Measurements from ENCODE around the gene MAGI2.
"Not testable (repeated sequence)": the region's sequence is repeated elsewhere in the genome, so short reads cannot be mapped to it uniquely, and the experiment has no call there.

Gene MAGI2

DNA sequence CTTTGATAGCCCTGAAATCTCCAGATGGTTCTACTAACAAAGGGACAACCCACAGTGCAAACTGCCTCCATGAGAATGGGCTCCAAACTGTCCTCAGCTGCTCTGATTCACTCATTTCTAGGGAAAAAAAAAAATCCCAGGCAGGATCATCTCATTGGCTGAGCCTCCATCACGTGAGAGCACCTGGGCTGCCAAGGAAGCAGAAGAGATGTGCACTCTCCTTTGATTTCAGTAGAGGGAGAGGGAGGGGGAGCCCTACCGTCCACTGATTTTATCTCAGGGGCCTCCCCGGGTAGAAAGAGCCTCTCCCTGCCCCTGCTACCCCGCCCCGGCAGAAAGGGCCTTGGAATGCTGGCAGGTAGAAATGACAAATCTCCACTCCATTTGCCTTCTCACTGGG lies 929.5 kb downstream of the MAGI2 start:
- no peak for DNase-seq

DNA sequence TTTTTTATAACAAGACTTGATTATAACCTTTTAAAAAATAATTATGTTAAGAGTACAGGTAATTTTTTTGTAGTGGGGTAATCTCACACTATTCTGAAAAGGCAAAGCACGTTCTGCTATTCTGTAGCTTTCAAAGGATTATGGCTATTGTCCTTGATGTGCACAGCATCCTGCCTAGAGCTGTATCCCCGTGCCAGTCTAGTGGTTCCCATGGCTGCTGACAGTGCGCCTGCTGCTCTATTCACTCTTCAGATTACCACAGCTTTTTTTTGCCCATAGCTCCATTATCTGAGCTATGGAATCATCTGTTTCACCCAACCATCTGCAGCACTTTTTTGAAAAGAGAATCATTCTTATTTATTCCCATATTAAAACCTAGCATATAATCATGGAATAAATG lies 931.5 kb downstream of the MAGI2 start:
- DNase-seq, result no peak

DNA sequence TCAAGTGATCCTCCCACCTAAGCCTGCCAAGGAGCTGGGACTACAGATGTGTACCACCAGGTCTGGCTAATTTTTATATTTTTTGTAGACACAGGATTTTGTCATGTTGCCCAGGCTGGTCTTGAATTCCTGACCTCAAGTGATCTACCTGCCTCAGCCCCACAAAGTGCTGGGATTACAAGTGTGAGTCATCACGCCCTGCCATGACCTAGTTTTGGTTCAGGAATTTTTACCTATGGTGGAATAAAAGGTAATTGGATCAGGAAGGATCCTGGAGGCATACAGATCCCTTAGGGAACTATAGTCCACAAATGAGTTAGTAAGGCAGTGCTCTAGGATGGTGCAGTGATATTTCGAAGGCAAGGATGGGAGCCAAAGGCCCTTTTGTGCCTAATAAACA lies 937.0 kb downstream of the MAGI2 start:
- DNase-seq, result no peak

DNA sequence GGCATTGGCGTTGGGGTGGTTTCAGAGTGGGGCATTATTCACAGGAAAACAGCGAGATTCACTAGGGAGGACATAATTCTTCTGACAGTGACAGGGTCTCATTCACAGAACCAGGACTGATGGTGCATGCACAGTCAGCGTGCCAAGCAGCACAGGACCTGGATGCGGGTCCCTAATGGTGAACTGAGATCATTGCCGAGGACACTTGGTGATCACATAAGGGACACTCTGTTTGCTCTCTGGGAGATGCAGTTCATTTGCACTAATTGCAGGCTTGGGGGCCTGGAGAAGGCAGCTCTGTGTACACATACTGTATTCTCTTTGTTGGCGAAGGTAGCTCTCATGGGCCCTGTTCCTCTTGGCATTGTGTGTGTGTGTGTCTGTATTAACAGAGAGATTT lies 938.8 kb downstream of the MAGI2 start:
- DNase-seq, result no peak

DNA sequence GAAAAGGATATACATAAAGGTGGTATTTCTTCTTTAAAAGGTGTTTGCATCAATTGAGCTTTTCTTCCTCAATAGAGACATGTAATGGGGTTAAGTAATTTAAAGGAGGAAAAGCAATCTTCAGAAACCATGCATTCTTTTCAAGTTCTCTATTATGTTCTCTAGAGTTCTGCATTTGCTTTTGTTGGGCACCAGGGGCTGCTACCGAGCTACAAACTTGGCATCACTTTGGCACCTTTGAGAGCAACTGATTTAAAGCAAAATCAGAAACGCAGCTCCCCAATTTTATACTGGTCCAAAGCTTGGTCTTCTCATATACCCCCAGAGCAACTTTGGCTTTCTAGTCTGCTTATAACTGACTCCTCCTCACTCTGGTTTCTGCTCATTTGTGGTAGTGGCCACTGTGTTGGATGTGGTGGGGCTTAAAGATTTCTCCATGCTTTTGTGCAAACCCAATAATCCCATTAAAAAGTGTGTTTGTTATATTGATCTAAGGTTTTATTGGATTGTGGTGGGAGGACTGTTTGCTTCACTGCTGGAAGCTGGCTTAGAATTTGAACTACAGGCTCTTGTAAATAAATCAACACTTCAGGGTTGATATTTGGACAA lies 942.8 kb downstream of the MAGI2 start:
- no peak for DNase-seq

DNA sequence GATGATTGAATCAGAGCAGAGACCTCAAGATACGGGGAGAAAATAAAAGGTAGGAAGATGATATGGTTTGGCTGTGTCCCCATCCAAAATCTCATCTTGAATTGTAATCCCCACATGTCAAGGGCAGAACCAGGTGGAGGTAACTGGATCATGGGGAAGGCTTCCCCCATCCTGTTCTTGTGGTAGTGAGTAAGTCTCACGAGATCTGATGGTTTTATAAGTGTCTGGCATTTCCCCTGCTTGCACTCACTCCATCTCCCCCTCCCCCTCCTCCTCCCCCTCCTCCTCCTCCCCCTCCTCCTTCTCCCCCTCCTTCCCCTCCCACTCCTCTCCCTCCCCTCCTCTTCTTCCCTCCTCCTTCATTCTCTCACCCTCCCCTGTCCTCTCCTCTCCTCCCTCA lies 950.2 kb downstream of the MAGI2 start:
- DNase-seq, result not testable (repeated sequence)

DNA sequence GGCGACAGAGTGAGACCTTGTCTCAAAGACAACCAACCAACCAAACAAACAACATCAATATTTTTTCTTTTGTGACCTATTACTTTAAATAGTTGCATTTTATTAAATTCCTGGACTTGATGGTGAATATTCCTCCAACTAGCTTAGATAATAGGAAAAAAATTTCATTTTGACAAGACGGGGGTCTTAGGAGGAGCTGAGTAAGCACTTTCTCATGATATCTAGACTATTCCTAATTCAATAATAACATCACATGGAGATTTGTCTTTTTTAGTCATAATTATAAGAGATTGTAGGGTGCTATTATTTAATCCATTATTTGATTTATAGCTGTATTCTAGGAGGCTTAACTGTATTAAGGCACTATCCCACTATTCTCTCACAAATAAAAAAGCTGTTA lies 952.4 kb downstream of the MAGI2 start:
- no peak for DNase-seq

DNA sequence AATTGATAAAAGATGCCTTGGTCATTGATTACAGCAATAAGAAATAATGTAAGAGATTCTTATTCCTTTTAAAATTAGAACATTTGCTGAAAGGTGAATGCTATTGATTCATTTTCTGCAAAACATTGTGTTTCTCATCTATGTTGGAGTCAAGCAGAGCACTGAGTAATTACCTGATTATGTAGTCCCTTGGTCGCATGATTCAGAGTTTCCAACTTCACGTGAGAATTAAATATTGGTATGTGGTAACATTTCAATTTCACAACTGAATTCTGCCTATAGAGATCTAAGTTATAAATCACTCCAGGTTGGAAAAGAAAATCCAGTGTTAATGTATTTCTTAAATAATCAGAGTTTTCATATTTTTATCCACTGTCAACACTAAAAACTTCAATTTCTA lies 953.5 kb downstream of the MAGI2 start:
- no peak for DNase-seq

DNA sequence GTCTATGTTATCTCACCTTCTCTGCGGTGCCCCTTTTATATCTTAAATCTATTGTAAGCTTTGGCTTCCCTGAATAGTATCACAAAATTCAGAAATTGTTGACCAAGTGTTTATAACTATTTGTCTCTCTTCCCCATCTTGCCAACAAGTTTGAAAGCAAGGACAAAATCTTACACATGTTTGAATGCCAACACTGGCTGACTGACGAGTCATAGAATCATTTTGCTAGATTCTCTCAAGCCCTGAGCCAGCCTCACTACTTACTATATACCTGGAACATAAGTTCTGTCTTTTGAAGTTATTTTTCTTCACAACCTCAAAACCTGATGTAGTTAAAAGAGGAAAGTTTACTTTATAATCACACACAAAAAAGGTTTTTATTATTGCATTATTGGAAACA lies 954.2 kb downstream of the MAGI2 start:
- no peak for DNase-seq

DNA sequence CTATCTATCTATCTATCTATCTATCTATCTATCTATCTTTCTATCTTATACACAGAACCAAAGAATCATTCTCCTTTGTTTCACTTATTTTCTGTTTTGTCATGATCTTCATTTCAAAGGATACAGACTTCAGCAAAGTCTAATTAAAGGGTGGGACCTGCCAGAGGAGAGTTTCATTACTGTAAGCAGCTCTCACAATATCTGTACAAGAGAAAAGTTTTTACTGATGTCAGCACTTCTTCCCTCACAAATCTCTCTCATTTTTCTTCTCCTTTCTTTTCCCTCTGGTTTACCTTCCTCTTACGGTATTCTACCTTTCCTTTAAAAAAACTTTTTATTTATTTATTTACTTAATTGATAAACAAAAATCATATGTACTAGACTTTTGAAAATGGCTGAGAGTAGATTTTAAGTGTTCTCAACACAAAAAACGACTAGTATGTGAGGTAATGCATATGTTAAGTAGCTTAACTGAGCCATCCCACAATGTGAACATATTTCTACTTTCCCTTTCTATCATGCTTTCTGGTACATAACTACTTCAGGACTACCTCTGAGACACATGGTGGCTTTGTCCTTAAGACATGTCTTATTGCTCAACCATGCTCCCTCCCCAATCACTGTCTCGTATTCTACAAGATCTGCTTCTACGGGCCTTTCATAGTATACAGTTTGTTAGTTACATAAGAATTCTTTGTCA lies 955.6 kb downstream of the MAGI2 start:
- DNase-seq, result no peak

DNA sequence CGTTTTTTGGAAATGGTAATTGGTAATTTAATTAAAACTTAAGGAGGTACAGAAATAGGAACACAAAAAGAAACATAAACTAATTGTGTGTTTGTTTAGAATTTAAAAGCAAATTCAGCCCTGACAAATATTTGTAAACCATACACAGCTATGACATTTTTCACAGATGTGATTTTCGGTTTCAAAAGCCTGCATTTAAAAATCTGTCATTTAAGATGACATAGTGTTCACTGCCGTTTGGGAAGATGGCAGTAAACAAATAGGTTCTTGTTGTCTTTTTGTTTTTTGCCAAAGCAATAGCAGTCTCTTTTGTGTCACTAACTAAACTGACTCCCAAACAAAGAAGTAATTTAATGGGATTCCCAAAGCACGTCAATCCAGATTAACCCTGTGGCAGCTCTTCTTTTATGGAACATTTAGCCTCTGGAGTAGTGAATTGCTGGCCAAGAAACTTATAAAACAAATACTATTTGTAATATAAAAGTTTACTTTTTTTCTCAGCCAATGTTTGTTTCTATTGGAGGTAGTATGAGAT lies 957.3 kb downstream of the MAGI2 start:
- DNase-seq, result no peak

DNA sequence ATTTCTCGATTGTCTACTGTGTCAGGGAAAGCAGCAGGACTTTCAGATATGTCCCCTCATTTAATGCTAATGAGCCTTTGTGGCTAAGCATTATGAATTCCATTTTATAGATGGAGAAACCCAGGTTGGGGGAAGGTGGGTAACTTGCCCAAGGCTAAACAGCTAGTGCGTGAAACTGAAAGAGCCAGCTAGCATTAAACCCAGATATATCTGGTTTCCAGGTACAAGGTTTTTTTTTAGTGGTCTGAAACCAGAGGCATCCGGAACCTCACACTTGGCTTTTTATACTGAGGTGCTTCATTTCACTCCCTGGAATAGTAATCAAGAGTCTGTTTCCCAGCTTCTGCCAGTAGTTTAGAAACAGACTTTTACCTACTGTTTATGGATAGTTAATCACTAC lies 960.1 kb downstream of the MAGI2 start:
- DNase-seq, result no peak

DNA sequence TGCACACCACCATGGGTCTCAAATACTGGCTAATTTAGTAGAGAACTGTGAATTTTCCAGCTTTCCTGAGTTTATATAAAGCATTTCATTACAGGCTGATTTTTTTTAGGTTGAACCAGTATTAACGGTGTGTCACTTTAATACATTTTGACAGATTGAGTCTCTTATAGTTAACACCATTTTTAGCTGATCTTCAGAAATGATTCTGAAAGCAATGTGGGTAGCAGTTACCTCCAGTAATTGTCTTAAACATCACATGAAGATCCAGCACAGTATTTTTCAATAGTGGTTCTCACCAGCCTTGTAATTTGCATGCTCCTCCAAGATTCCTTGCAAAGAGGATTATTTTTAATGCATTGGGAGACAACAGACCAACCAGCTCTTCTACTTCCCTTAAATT lies 961.3 kb downstream of the MAGI2 start:
- DNase-seq, result no peak

DNA sequence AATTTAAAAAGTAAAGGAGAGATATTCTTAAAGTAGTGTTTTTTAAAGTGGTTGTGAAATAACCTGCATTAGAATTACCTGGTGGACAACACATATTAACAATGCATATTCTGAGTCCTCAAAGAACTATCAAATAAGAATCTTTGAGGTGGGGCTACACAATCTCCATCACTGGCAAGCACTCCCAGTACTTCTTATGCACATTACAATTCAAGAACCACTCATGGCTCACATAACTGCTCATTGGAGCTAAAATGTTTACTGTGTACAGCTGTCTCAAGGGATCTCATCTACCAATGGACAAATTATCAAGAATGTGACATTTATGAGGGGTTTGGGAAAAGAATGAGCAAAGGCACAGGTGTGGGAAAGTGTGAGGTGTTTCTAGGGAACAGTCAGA lies 962.9 kb downstream of the MAGI2 start:
- no peak for DNase-seq

DNA sequence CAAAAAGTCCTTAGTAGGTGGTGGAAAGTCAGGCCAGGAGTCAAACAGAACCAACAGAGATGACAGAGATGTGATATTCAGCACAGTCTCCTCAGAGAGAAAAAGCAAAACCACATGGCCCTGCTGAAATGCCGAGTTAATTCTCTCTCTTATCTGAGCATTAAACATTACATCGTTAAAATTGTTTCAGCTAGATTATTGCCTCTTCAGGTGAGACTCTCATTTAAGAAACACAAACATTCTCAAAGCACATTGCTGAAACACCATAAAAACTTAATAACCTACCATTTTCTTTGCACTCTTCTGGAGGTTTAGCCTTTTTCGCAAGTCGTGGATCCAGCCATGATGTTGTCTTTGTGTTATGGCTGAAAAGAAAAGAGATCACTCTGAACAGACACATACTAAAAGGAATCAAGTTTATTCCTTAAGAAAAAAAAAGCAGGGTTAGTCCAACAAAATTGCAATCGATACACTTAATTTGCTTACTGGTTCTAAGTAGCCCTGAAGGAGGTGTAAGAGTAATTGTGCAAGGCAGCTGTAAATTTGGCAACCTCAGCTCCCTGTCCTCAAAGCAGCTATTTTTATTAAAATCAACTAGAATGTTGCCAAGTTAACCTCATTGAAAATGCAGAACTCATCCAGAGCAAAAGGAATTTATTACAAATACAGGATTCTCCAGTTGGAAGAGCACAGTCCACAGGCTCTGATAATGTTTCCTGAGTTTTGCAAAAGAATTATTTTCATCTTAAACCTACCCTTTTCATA lies 963.8 kb downstream of the MAGI2 start:
- DNase-seq, result no peak

DNA sequence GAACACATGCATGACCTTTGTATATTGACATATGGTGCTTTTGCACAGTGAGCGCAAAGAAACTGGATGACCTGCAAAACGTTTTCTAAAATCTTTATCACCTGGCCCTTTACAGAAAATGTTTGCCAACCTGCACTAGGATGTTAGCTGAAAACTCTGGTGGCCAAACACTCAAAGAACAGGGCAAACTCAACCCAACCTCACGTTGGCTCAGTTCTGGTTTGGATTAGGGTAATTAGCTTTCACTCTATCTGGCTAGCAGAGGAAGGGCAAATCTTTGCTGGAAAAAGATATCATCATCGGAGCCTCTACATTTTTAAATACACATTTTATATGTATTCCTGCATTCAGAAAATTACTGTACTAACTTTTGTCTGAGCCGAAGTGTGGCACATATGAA lies 966.0 kb downstream of the MAGI2 start:
- no peak for DNase-seq

DNA sequence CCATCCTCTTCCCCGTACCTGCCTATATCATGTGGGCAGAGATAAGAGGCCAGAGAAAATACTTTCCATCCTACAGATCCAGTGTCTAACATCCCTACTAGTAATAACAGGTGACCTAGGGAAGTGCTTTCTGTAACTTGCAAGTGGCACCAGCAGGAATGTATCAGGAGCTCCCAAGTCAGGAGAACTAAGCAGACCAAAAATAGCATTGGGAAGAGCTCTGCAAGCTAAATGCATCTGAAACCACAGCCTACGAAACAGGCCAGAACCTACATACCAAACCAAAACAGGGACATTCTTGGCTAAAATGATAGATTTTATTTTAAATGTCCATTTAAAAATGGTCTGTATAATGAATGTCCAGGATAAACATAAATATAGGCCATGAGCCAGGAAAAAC lies 974.1 kb downstream of the MAGI2 start:
- DNase-seq, result no peak

DNA sequence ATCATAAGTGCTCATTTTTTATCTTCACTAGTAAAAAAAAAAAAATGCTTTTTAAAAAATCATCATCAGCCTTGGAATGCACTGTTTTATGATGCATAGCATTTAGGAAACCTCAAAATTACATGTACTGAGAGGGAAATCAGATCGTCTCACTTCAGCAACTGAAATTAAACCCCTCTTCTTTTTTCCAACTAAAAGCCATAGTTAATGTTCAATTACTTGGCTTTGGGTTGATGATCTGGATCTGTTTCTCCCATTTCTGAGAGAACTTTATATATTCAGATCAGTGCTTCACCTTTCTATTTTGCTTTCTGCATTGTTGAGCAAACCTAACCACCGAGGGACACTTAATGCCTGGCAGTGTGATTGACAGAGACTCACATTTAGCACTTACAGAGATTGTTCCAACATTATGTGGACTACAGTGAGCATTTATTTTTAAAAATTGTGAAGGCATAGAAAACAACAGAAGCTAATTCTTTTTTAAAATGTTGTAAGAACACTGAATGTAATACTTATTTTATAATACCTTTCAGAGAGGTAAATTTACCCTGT lies 976.5 kb downstream of the MAGI2 start:
- no peak for DNase-seq

DNA sequence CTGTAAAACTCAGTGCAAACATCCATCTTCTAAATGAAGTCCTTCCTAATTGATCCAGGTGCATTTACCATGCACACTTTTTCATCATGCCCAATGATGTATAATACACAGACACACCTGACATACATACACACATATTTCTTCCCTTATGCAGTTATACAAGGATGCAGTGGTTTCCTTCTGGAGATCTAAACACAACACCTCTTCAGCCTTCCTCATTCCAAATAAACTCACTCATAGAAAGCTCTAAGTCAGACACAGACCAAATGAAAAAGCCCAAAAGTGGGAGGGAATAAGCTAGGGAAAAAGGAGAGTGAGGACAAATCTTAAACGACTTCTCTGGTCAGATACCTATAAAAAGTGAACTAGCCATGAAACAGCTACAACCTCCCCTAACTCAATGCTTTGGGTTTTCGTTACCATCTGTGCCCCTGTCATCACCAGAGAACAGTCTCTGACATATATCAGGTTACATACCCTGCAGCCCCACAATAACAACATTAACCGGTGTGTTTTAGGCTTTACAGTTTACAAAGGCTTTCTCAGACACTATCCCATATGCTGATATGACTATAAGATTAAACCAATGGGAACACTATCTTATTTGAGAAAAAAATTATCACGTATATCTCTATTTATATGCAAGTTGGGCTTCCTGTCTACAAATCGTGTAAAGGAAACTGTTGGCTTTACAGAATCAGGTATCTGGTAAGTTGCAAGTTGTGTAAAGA lies 979.7 kb downstream of the MAGI2 start:
- DNase-seq, result no peak

DNA sequence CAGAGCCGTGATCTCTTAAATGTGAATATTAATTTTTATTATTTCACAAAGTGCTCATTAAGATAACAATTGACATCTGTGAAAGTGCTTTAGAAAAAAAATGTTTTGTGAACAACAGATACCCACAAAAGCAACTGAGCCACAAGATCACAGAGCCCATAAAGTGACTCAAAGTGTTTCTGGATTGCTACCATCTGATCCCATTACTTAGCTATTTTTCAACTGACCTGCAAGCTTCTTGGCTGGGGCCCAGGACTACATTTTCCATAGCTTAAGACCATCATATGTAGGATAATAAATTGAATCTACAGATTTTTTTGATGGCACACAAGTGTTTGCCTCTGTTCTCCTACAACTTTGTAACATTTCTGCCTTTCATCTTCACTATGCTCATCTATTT lies 980.4 kb downstream of the MAGI2 start:
- DNase-seq, result no peak

DNA sequence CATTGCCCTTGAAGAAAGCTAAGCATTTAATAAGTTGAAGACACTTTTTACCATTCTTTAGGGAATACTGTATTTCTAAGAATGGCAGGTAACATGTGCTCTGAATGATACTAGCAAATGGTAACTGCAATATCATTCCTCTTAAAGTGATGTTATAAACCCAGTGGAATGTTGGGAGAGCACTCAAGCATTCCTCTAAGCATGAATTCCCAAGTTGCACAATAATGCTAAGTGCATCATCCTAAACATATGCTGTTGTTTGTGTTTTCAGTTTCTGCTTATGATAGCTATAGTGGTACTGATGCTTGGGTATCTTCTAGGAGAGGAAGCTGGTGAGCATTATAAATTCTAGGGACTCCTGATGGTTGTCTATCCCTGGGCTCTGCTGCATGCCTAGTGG lies 980.9 kb downstream of the MAGI2 start:
- no peak for DNase-seq

DNA sequence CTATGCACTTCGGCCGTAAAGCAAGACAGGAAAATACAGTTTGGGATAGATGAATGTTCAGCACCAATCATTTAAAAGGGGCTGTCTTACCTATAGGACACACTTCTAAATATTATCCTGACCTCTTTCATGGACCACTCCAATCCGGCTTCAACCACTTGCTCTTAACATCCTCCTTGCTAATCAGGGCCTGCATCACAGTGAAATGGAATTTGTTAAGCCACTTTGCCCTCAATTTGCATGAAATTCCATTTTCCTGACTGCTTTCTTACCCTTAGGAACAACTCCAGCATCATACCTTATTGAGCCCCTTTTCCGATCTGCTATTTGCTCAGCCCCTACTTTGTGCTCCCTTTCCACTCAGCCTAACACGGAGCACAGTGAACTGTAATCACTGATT lies 987.6 kb downstream of the MAGI2 start:
- no peak for DNase-seq

DNA sequence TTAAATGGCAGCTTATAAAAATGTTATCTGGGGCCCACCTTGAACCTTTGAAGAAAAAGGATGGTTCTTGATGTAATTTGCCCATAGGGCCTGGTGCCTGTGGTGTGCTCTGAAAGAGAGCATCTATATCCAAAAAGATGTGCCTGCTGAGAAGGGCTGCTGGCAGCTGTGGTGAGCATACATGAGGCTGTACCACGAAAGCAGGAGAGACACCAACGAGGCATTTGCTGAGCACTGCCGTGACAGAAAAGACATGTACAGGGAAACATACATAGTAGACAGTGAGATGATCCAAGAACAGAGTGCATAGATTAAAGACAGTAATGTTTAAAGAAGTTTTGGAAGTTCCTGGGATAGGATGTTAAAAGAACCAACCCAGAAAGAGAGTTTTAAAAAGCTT lies 990.4 kb downstream of the MAGI2 start:
- DNase-seq, result no peak

All from stimulated activated CD4-positive, alpha-beta T cell treated with anti-CD3 and anti-CD28 coated beads, Interleukin-2, amount 100 ng/mL, for 48 hours (primary cell).